Uterus (tissue), 2 donors: ENCODE measurements around the gene IRF7.

Experiments
- POLR2A ChIP-seq, 2 donors: fragments of 450-650 bp; IDR thresholded peaks; one replicate each; pipeline ENCODE4 v1.6.1; 2016; ENCODE audit warnings: antibody characterized with exemption in 2 of 2, mild to moderate bottlenecking in 1 of 2, moderate library complexity in 1 of 2
- TF ChIP-seq, protein P1 (sequence below), 4 experiments: fragments of 200-600 bp in 2 of 4; fragments of 450-650 bp in 2 of 4; sonication (generic) in 2 of 4; IDR thresholded peaks; one replicate each; pipeline ENCODE4 v1.5.1; 2016 to 2019; ENCODE audit warnings: antibody characterized with exemption in 4 of 4, mild to moderate bottlenecking in 2 of 4, moderate library complexity in 1 of 4

DNA sequence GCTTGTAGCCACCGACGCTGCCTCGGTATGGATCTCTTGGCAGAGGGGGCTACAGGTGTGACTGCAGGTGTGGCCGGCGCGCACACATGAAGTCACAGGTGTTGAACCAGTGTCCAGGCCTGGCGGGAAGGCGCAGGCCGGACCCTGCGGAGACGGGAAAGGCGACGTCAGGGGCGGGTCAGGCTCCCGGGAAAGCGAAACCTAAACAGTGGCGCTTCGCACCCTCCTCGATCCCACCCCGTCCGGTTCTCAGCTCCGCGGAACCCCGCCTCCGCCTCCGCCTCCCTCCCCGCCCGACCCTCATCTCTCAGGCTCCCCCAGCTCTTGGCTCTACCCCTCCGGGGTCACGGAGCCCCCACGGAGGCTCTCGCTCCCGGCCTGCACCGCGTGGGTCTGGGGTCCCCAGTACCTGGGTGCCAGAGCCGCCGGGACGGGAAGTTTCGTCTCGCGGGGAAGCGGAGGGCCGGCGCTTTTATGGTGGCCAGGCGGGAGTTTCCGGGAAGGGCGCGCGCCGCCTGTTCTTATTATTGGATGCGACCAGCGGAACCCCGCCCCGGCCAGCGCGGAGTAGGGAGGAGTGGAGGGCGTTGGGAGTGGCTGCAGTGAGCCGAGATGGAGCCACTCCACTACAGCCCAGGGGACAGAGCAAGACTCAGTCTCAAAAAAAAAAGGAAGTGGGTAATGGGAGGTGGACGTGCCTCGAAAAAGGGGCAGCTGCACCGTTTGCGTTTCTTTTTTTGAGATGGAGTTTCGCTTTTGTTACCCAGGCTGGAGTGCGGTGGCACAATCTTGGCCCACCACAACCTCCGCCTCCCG lies at the start of gene IRF7:
- TF ChIP-seq, protein P1, sequence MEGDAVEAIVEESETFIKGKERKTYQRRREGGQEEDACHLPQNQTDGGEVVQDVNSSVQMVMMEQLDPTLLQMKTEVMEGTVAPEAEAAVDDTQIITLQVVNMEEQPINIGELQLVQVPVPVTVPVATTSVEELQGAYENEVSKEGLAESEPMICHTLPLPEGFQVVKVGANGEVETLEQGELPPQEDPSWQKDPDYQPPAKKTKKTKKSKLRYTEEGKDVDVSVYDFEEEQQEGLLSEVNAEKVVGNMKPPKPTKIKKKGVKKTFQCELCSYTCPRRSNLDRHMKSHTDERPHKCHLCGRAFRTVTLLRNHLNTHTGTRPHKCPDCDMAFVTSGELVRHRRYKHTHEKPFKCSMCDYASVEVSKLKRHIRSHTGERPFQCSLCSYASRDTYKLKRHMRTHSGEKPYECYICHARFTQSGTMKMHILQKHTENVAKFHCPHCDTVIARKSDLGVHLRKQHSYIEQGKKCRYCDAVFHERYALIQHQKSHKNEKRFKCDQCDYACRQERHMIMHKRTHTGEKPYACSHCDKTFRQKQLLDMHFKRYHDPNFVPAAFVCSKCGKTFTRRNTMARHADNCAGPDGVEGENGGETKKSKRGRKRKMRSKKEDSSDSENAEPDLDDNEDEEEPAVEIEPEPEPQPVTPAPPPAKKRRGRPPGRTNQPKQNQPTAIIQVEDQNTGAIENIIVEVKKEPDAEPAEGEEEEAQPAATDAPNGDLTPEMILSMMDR (IDR thresholded peaks at IDR 0.05) = peak in 1 of 4 experiments; percentile 1
- TF ChIP-seq POLR2A (IDR thresholded peaks at IDR 0.05) = peak; percentile 66 to 68
